ENCODE measurements around the gene RNF38.

DNA sequence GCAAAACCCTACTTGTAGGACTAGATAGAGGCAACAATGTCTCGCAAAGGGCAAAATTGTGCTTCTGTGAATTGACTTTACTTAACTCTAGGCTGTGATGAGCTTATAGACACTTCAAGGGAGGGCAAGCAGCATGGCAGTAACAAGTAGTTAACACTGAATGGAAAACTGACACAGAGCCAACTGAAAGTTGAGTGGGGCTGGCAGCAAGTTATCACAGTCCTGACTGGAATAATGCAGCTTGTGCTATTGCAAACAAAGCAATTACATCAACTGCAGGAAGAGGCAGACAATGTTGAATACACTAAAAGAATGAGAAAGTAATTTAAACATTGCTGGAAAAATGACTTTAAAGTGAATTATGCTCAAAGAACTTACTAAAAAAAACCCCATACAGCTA is 62.2 kb downstream of the RNF38 start:
- TF ChIP-seq CTCF (IDR thresholded peaks at IDR 0.05 in 2 of 3, conservative IDR thresholded peaks at IDR 0.05 in 1 of 3; ENCODE audit: borderline replicate concordance in 1 of 3, insufficient read depth in 1 of 3, low read depth in 2 of 3, low read length in 2 of 3) (no peak), YY1 (IDR thresholded peaks at IDR 0.05; ENCODE audit: extremely low read depth, insufficient replicate concordance, low read depth, low read length) (no peak), ZNF274 (IDR thresholded peaks at IDR 0.05; ENCODE audit: low read depth, low read length) (no peak), RAD21 (IDR thresholded peaks at IDR 0.05; ENCODE audit: low read depth) (no peak)
